ENCODE measurements around the gene PRKAG2.

Gene PRKAG2

DNA sequence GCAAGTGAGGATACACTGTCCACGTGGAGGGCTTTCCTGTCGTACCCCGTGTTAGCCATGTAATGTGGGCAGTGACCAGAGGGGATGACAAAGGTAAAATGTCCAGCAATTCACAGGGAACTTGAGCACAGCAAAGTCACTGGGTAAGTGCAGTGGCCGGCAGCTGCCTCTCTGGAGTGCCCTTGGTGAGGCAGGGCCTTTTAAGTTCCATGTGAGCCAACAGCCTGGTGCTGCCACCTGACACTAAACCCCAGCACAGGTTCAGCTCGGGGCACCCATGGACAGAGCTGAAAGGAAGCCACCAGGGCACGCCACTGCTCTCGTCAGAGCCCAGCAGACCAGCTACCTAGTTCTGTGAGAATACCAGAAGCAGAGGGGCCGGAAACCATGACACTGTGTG lies 168.3 kb downstream of the PRKAG2 start:
- no peak for TF ChIP-seq ZFX (IDR thresholded peaks at IDR 0.05; ENCODE audit: borderline replicate concordance)
- TF ChIP-seq, protein P1, sequence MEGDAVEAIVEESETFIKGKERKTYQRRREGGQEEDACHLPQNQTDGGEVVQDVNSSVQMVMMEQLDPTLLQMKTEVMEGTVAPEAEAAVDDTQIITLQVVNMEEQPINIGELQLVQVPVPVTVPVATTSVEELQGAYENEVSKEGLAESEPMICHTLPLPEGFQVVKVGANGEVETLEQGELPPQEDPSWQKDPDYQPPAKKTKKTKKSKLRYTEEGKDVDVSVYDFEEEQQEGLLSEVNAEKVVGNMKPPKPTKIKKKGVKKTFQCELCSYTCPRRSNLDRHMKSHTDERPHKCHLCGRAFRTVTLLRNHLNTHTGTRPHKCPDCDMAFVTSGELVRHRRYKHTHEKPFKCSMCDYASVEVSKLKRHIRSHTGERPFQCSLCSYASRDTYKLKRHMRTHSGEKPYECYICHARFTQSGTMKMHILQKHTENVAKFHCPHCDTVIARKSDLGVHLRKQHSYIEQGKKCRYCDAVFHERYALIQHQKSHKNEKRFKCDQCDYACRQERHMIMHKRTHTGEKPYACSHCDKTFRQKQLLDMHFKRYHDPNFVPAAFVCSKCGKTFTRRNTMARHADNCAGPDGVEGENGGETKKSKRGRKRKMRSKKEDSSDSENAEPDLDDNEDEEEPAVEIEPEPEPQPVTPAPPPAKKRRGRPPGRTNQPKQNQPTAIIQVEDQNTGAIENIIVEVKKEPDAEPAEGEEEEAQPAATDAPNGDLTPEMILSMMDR (IDR thresholded peaks at IDR 0.05): no peak
- no peak overlapping the region for H3K27ac ChIP-seq

DNA sequence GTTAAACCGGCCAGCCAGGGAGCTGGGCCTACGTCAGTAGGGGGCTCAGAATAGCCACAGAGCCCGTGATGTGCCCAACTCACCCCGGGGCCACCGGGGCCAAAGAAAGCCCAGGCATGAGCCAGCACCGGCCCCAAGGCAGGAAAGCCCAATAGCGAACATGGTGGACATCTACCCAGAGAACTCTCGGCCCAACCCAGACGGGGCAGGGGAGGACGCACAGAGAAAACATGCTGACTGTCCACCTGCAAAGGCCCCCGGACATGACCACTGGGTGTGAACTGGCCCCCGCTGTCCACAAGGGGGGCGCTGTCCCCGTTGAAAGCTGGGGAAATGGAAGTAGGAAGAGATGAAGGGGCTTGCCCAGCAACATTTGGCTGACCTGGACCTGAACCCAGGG lies 169.2 kb downstream of the PRKAG2 start:
- TF ChIP-seq, protein P1 (IDR thresholded peaks at IDR 0.05): no peak
- no peak for TF ChIP-seq ZFX (IDR thresholded peaks at IDR 0.05; ENCODE audit: borderline replicate concordance)
- no peak overlapping the region for H3K27ac ChIP-seq

DNA sequence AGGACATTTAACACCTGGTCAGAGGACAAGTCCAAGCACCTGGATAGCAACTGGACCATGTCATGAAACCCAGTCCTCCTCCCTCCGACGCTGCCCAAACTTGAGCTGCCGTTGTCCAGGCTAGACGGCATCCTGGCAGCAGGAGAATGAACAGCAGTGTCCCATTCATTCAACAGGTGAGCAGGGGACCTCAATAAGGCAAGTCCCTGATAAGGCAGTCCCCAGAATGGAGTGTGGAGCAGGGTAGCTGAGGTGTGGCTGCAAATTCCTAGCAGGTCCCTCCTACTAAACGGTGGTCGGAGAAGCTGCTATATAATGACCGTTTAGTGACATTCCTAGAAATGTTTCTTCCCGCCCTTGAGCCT lies 169.8 kb downstream of the PRKAG2 start:
- H3K27ac ChIP-seq: no peak overlapping the region
- TF ChIP-seq, protein P1 (IDR thresholded peaks at IDR 0.05): no peak
- no peak for TF ChIP-seq ZFX (IDR thresholded peaks at IDR 0.05; ENCODE audit: borderline replicate concordance)

DNA sequence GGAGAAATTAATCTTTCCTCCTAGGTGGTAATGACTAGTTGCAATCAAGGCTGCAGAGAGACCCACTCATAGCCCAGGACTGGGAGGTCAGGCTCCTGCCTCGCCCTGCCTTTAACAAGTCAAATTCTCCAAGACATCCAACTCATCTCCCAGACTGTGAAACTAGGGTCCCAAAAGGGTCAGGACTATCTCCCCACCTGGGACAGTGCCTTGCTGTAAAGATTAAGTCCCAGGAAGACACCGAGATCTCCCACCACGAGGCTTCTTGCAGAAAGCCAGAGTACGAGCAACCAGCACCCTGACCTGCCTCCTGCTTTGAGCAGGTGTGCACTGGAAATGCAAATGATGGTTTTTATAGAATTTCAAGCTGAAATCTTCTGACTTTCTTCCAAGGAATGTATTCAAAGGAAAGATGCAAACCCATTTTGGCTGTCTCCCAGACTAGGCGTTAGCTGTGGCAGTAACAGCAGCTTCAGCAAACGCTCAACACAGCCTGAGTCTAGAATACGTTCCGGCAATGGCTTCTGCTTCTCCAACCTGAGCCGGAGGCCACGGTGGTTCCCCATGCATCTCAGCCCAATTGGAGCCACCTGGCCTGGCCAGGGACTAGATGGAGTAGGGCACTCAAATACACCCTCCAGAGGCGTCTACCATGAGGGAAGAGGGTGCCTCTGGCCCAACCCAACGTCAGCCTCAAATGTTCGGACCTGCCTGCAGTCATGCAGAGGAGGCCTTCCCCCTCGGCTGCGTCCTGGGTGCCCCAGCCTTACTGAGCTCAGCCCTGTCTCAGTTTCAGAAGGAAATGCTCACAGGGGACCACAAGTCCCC lies 170.4 kb downstream of the PRKAG2 start:
- no peak overlapping the region for H3K27ac ChIP-seq
- no peak for TF ChIP-seq ZFX (IDR thresholded peaks at IDR 0.05; ENCODE audit: borderline replicate concordance)
- TF ChIP-seq, protein P1 (IDR thresholded peaks at IDR 0.05): no peak

DNA sequence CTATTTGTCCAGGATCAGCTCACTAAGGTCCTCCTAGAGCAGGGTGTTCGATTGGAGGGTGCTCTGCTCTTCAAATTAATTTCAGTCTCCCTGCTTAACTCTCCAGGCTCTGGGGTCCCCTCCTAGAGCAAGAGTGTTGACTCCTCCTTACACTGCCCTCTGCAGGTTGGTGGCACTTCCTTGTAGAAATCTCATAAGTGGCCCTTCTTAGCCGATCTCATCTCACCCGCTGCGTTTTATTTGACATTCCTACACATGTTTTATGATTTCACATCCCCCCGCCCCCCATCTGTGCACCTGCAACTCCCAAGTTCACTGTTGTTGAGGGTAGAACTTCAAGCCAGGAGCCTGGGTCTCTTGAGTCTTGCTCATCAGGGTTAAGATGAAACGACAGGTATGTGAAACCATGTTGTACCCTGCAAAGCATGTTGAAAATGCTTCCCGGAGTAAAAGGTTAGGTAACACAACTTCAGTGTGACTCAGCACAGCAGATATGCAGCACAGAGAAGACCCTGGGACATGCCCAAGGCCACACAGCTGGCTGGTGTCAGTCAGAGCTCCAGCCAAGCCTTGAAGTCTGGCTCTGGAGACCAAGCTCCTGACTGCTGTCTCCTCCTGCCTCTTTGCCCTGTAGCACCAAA lies 171.2 kb downstream of the PRKAG2 start:
- no peak overlapping the region for H3K27ac ChIP-seq
- no peak for TF ChIP-seq ZFX (IDR thresholded peaks at IDR 0.05; ENCODE audit: borderline replicate concordance)
- TF ChIP-seq, protein P1 (IDR thresholded peaks at IDR 0.05): peak; percentile 62

DNA sequence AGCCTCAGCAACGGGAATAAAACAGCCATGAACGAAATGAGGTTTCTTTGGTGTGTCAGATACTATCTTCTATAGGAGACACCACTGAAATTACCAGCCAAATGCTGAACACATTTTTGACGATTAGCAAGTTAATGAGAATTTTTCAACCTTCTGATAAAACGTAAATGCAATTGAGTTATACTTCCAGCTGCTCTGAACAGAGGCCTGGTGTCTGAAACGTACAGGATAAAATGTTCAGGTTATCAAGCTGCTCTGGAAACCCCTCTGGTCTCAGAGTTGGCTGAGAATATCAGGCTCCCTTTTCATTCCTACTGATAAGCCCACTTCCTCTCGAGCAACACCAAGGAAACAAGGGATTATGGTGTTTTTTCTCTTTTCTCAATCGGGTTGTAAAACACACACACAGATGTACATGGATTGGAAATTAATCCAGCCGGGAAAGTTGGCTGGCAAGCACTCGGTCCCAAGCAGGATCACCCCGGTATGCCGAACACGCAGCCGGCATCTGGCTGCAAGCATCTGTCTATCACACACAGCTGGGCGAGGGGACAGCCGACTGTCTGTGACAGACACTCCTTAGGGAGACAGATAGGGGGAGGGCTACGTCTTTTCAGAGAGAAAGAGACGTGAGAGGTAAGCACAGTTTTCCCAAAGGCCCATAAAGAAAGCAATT lies 171.8 kb downstream of the PRKAG2 start:
- H3K27ac ChIP-seq: no peak overlapping the region
- TF ChIP-seq, protein P1 (IDR thresholded peaks at IDR 0.05): no peak
- TF ChIP-seq ZFX (IDR thresholded peaks at IDR 0.05; ENCODE audit: borderline replicate concordance): no peak
